Medulla oblongata (tissue), 1 donor: ENCODE results near the gene IGFBP5.

Source experiments
- DNase-seq: peaks from one replicate; pipeline ENCODE4 v3.0.0-alpha.2; 2015; ENCODE audit errors: extremely low spot score

Gene IGFBP5

GRCh38 chr2:216714376-216714775 is 19.0 kb upstream of the IGFBP5 start:
- DNase-seq, result no peak

DNA sequence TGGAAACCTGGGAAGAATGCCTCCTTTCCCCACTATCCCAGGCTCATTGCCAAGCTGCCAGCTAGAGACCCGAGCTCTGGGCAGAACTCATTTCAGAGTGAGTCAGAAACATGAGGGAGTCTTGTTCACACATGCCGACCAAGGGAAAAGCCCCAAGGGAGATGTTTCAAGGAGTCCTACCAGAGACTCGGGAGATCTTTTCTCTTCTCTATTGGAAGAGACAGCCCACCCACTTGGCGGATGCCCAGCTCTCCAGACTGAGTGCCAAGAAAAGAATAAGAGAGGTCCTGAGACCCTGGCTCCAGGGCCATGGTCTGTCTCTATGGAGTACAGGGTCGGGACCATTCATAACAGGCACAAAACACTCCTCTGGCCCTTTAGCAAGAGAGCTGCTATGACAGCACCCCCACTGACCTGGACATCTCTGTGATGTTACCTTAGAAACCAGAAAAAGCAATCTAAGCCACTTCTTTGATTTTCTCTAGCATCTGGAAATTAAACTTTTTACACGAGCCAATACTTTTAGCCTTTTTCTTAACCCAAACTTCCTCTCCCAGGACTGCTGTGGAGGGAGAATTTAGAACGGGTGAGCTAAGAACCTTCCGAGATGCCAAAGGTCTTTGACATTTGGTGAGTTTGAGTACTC is 18.5 kb upstream of the IGFBP5 start:
- DNase-seq, result peak; percentile 77

DNA sequence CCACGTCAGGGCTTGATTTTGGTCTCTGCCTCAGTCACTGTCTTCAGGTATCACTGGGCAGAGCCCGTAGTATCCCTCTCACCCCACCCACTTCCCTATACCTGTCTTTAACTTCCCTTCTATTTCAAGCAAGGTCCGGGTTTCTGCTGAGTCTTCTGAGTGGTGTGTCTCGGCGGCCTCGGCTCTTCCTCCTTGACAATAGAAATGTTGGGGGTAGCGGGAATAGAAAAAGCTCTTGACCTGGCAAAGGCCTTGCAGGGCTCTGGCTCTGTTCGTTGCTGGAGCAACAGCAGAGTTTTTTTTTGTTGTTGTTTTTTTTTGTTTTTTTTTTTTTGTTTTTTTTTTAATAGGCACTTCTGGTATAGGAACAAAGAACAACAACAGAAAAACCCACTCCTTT is 16.0 kb upstream of the IGFBP5 start:
- no peak for DNase-seq

GRCh38 chr2:216710551-216711301 is 15.4 kb upstream of the IGFBP5 start:
- no peak for DNase-seq

GRCh38 chr2:216702756-216703155 is 7.4 kb upstream of the IGFBP5 start:
- no peak for DNase-seq

GRCh38 chr2:216701544-216701943 is 6.2 kb upstream of the IGFBP5 start:
- no peak for DNase-seq

DNA sequence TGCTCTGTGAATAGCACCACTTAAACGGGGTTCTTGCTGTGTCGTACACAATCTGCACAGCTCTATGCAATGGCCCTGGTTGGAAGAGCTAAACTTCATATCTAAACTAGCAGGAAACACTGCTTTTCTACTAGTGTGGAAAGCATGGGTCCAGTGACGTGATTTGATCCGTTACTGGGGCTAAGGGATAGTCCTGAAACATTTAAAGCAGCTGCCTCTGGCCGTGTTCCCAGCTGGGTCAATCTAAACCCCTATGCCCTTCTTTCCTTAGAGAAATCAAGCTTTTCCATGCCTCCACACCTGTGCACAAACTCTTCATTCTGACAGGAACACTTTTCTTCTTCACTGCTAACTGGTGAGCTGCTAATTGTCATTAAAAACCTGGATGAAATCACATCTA is 5.4 kb upstream of the IGFBP5 start:
- no peak for DNase-seq

- DNase-seq, result no peak
Observed at GRCh38 chr2:216700088-216700567, 4.8 kb upstream of the IGFBP5 start.

- DNase-seq, result peak; percentile 84
Observed at GRCh38 chr2:216698895-216699294, 3.5 kb upstream of the IGFBP5 start.

GRCh38 chr2:216698293-216698692 is 2.9 kb upstream of the IGFBP5 start:
- no peak for DNase-seq

- peak; percentile 46 for DNase-seq
Observed at GRCh38 chr2:216696751-216697560, 1.6 kb upstream of the IGFBP5 start.

GRCh38 chr2:216696321-216696720 is 972 bp upstream of the IGFBP5 start:
- DNase-seq, result no peak

DNA sequence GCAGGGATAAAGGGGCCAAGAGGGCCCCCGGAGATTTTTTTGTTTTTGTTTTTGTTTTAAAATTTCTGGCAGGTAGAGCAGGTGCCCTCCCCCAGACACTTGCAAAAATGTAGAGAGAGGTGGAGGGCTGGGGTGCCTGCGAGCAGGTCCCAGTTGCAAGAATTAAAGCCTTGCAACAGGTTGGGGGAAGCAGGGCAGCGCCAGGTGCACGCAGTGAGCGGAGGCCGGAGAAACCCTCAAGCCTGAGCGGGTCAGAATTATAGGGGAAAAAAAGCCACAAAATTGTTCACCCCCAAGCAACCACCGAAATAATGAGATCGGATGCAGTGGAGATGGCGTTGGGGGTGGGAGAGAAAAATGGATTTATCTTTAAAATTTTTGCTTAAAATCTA is 527 bp downstream of the IGFBP5 start:
- DNase-seq, result no peak

DNA sequence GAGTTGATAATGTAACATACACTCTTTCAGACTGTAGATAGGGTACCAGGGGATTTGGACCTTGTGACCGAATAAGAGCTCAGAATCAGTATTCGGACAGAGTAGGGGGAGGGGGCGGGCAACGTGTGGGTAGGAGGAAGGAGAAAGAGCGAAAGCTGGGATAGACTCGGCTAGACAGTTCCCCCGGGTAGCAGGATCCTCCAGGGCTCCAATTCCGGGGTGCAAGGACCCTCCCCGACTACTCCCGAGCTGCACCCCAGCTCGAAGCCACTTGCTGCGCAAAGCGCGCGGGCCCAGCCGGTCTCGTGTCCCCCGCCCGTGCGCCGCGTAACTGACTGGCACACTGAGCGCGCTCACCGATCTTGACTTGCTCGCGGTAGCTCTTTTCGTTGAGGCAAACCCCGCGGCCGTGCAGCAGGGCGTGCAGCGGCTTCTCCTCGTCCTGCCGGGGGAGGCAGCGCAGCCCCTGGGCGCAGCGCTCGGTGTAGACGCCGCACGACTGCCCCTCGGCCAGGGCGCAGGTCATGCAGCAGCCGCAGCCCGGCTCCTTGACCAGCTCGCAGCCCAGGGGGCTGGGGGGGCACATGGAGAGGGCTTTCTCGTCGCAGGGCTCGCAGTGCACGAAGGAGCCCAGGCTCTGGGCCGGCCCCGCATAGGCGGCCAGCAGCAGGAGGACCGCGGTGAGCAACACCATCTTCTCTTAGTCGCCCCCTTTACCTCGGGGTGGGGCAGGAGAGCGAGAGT is 1.1 kb downstream of the IGFBP5 start:
- DNase-seq, result peak; percentile 27

GRCh38 chr2:216693414-216694080 is 1.8 kb downstream of the IGFBP5 start:
- no peak for DNase-seq

DNA sequence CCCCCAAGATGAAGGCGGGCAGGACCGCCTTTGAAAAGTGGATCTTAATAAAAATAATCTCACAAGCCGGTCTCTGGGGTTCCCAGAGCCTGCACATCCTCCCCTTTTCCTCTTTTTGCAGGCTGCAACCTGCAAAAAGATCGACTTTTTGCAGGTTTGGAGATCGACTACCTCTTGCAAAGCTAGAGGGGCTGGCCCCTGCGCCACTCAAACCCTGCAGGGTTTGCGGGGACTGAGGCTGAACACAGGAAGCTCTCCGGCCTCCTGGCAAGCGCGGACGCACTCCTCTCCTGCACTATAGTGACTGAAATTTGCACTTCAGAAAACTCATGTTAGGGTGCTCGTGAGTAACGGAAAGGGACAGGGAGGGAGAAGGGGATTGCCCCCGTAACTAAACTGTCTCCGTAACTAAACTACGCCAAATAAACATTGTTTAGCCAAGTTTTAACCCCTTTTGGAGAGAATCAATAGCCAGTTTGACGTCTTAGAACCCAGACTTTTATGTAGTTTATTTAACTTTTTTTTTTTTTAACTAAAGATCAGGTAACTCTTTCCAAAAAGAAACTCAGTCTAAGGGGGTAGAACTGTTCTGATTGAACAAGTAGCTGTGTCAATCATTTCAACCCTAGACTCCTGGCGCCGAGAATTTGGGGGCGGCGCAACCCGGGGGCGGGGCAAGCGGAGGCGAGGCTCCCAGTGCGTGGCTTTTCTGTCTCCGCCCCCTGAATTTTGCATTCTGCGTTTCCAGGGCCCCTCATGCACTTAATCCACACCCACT is 2.5 kb downstream of the IGFBP5 start:
- peak; percentile 72 for DNase-seq

DNA sequence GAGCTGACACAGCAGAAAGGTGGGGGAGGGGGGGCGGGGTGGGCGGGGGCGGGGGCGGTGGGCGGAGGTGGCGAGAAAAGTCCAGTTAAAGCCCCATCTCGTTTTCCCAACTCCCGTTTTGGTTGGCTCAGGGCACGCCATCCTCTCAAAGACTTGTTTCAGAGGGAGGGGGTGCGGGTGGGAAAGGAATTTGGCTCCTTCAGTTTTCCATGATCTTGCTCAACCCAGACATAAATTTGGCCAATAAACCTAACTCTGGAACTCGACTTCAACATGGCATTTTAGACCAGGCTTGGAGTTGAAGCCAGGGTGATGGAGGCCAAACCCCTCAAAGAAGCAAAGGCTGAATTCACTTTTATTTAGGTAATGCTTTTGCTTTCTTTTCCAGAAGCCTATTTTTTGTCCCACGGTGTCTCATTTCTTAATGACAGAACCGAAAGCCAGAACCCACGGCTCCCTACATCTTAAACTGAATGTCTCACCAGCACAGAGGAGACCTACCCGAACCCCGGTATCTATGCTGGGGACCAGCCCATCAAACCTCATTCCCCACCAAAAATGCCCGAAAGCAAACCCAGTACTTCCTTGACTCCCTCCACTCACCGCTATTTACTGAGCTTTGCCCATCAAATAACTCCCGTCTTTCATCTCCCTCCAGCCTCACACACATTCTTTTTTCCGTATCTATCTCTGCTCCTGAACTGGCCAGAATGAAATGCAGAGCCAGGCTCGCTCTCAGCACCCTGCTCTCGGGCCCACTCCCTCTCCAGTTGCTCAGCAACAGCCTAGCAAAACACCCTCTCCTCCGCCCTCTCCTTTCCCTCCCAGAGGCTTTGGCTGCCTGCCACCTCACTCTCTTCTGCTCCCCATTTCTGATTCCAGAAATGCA is 4.3 kb downstream of the IGFBP5 start:
- peak; percentile 62 for DNase-seq

DNA sequence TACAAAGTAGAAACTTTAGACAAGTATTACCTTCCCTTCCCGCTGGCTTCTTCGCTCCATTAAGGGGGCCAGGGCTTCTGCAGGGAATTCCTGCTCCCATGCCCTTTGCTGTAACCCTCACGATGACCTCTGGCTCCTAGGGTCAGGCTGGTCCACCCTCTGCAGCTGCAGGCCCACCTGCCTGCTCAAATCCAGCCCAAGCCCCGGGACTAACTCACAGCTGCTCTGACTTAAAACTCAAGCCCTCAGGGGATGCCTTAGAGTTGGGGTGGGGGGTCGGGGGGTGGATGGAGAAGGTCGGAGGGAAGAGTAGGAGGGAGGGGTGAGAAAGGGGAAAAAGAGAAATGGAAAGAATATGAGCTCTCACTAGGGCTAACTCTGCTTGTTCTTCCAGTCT is 4.9 kb downstream of the IGFBP5 start:
- DNase-seq, result no peak

DNA sequence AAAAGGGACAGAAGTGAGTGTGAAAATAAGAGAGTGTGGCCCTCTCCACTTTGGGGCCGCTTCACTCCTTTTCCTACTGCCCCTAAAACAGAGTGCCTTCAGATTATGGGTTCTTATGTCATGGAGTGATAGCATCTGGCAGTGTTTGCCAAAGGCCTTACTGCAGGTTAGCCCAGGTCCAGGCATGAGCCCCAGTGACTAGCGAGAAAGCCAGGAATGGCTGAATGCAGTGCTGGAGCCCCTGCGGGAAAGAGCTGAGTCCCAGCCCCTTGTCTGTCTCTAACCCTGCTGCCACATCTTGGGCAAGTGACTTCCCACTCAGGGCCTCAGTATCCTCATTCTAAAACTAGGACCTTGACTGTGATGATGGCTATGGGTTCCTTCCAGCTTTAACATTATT is 6.0 kb downstream of the IGFBP5 start:
- no peak for DNase-seq
